ENCODE measurements around the gene DNM3.
A peak's percentile ranks its signal among the peaks of the same experiment; 100 is the strongest.

The DNM3 gene

GRCh38 chr1:172343240-172344160, 502.2 kb downstream of the DNM3 start:
- DNase-seq (ENCODE audit: insufficient read length, low spot score) (no peak), FAIRE-seq (peak; percentile 35)

GRCh38 chr1:172344444-172344843, 503.1 kb downstream of the DNM3 start:
- no peak for TF ChIP-seq CTCF (IDR thresholded peaks at IDR 0.05; ENCODE audit: insufficient read depth, missing control alignments)
- no peak for FAIRE-seq
- no peak for DNase-seq (ENCODE audit: insufficient read length, low spot score)

More at GRCh38 chr1:172343240-172344160, 502.2 kb downstream of the DNM3 start:
- no peak for TF ChIP-seq CTCF (IDR thresholded peaks at IDR 0.05; ENCODE audit: insufficient read depth, missing control alignments)

GRCh38 chr1:172345077-172345476, 503.8 kb downstream of the DNM3 start:
- FAIRE-seq: no peak
- no peak for DNase-seq (ENCODE audit: insufficient read length, low spot score)
- TF ChIP-seq CTCF (IDR thresholded peaks at IDR 0.05; ENCODE audit: insufficient read depth, missing control alignments): no peak

DNA sequence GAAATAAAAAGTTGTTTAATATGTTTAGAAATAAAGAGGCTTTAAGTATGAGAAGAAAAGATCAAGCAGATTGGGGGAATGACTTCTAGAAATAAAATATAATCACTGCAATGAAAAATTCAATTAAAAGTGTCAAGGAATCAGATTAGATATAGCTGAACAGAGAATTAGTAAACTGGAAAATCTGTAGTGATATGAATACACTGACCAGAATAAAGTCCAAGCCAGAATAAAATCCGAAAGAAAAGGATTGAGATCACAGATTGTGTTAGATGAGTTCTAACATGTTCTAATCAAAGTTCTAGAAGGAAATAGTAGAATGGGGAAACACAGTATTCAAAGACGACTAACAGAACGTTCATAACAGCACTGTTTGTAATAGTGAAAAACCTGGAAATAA, 506.1 kb downstream of the DNM3 start:
- FAIRE-seq: peak; percentile 29
- no peak for DNase-seq (ENCODE audit: insufficient read length, low spot score)
- TF ChIP-seq CTCF (IDR thresholded peaks at IDR 0.05; ENCODE audit: insufficient read depth, missing control alignments): no peak

GRCh38 chr1:172350856-172351255, 509.6 kb downstream of the DNM3 start:
- DNase-seq (ENCODE audit: insufficient read length, low spot score): no peak
- no peak for FAIRE-seq
- no peak for TF ChIP-seq CTCF (IDR thresholded peaks at IDR 0.05; ENCODE audit: insufficient read depth, missing control alignments)

DNA sequence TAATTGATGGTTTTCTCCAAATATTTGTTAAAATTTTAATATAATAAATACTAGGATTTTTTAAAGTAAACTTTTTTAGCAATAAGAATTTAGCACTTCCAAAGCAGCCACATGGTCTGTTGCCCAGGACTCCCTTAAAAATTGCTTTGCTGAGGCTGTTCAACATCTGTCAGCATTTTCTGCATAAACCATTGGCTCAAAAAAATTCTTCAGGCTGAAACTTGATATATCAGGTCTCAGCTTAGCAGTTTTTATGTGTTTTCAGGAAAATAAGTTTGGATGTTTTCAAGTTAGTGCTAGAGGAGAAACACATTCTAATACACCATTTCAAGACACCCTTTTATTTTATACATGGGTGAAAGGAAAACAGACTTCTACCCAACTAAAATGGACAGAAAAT, 510.0 kb downstream of the DNM3 start:
- FAIRE-seq (no peak), DNase-seq (ENCODE audit: insufficient read length, low spot score) (no peak)
- no peak for TF ChIP-seq CTCF (IDR thresholded peaks at IDR 0.05; ENCODE audit: insufficient read depth, missing control alignments)

GRCh38 chr1:172351754-172352161, 510.5 kb downstream of the DNM3 start:
- peak; percentile 21 for FAIRE-seq
- TF ChIP-seq CTCF (IDR thresholded peaks at IDR 0.05; ENCODE audit: insufficient read depth, missing control alignments): no peak
- no peak for DNase-seq (ENCODE audit: insufficient read length, low spot score)

Measured in D721Med (cell line).